Measurements from ENCODE around the gene CENPX.

CENPX gene

GRCh38 chr17:82012261-82012639, 10.4 kb downstream of the CENPX start:
- no peak for DNase-seq (ENCODE audit: low spot score)

- DNase-seq (ENCODE audit: low spot score): no peak
Measured at GRCh38 chr17:82011617-82012187, 11.0 kb downstream of the CENPX start.

- DNase-seq (ENCODE audit: low spot score): no peak
Measured at GRCh38 chr17:82010575-82011525, 11.8 kb downstream of the CENPX start.

- no peak for DNase-seq (ENCODE audit: low spot score)
Measured at GRCh38 chr17:82009413-82009812, 13.3 kb downstream of the CENPX start.

GRCh38 chr17:82008941-82009405, 13.7 kb downstream of the CENPX start:
- DNase-seq (ENCODE audit: low spot score): no peak

- no peak for DNase-seq (ENCODE audit: low spot score)
Measured at GRCh38 chr17:82008258-82008940, 14.3 kb downstream of the CENPX start.

- DNase-seq (ENCODE audit: low spot score): no peak
Measured at GRCh38 chr17:82007495-82008257, 15.0 kb downstream of the CENPX start.

GRCh38 chr17:82007228-82007494, 15.5 kb downstream of the CENPX start:
- no peak for DNase-seq (ENCODE audit: low spot score)

GRCh38 chr17:82006468-82007227, 16.0 kb downstream of the CENPX start:
- no peak for DNase-seq (ENCODE audit: low spot score)

GRCh38 chr17:82005701-82006348, 16.9 kb downstream of the CENPX start:
- DNase-seq (ENCODE audit: low spot score): no peak

- no peak for DNase-seq (ENCODE audit: low spot score)
Measured at GRCh38 chr17:82004517-82005455, 17.9 kb downstream of the CENPX start.

- no peak for DNase-seq (ENCODE audit: low spot score)
Measured at GRCh38 chr17:82003411-82004381, 19.0 kb downstream of the CENPX start.

GRCh38 chr17:82001571-82002056, 21.1 kb downstream of the CENPX start:
- DNase-seq (ENCODE audit: low spot score): no peak

GRCh38 chr17:82000803-82001570, 21.7 kb downstream of the CENPX start:
- DNase-seq (ENCODE audit: low spot score): no peak

- no peak for DNase-seq (ENCODE audit: low spot score)
Measured at GRCh38 chr17:81999976-82000802, 22.5 kb downstream of the CENPX start.

GRCh38 chr17:81999587-81999975, 23.1 kb downstream of the CENPX start:
- no peak for DNase-seq (ENCODE audit: low spot score)
